Gastrocnemius medialis (tissue), 4 donors: ENCODE results near the gene LIMCH1. TPM values are rescaled to one million over a fixed set of nuclear protein-coding genes. Genes with fewer than 3 reads are reported as not detected.

ENCODE experiments used
- ATAC-seq, 2 donors: fragments of 150-250 bp; one replicate each; pipeline ENCODE4 v1.9.1; 2016
- DNase-seq, 2 donors: peaks; one replicate each; pipeline ENCODE4 v3.0.0-alpha.2; 2019
- H3K27ac ChIP-seq, 4 donors: fragments of 200-600 bp; sonication (generic); 1 replicate in 1 of 4; 2 replicates in 3 of 4; pipeline ENCODE4 v1.5.1; 2016 to 2018; ENCODE audit warnings: mild to moderate bottlenecking in 2 of 4, moderate library complexity in 1 of 4
- H3K27me3 ChIP-seq, 3 donors: fragments of 200-600 bp; sonication (generic) in 2 of 3; 1 replicate in 1 of 3; 2 replicates in 2 of 3; pipeline versions ENCODE4 v1.5.1 to v1.6.0; 2016 to 2019; ENCODE audit warnings: mild to moderate bottlenecking in 1 of 3, moderate library complexity in 1 of 3
- H3K36me3 ChIP-seq, 2 donors: fragments of 200-600 bp; sonication (generic) in 1 of 2; one replicate each; pipeline ENCODE4 v1.5.1; 2017 to 2018
- H3K4me1 ChIP-seq, 2 donors: fragments of 200-600 bp; sonication (generic) in 1 of 2; one replicate each; pipeline ENCODE4 v1.5.1; 2016 to 2017; ENCODE audit warnings: mild to moderate bottlenecking in 2 of 2
- H3K4me3 ChIP-seq, 4 donors: fragments of 200-600 bp; sonication (generic) in 3 of 4; 1 replicate in 1 of 4; 2 replicates in 3 of 4; pipeline ENCODE4 v1.5.1; 2016 to 2019; ENCODE audit warnings: mild to moderate bottlenecking in 2 of 4
- H3K9me3 ChIP-seq, 3 donors: fragments of 200-600 bp; sonication (generic) in 2 of 3; 1 replicate in 1 of 3; 2 replicates in 2 of 3; pipeline ENCODE4 v1.5.1; 2016 to 2019
- CTCF ChIP-seq, 5 experiments: fragments of 450-650 bp in 3 of 5; fragments of 200-600 bp in 2 of 5; sonication (generic) in 2 of 5; IDR thresholded peaks in 4 of 5; conservative IDR thresholded peaks in 1 of 5; 1 replicate in 4 of 5; 2 replicates in 1 of 5; pipeline ENCODE4 v1.5.1; 2016 to 2019; ENCODE audit warnings: antibody characterized with exemption in 5 of 5, mild to moderate bottlenecking in 3 of 5, moderate library complexity in 3 of 5
- POLR2A ChIP-seq, 2 donors: fragments of 450-650 bp; IDR thresholded peaks; one replicate each; pipeline ENCODE4 v1.6.1; 2017; ENCODE audit warnings: antibody characterized with exemption in 2 of 2, mild to moderate bottlenecking in 2 of 2, moderate library complexity in 2 of 2
- in situ Hi-C, 4 donors: fragments of 200-750 bp; cut with MboI; loops; one replicate each; pipeline versions ENCODE4 v1.15.0 to v1.8.0; 2017; ENCODE audit warnings: low sequenced_read_pairs in 4 of 4
- intact Hi-C: fragments of 100-400 bp; cut with DNase I; formaldehyde crosslinking; loops from one replicate; pipeline ENCODE4 v1.15.1; 2023; ENCODE audit warnings: low total_unique reads
- total RNA-seq, 4 donors: library from RNA; depleted of rRNA; stranded (reverse); fragments of >200 nt; gene quantifications; one replicate each; pipeline versions ENCODE4 v1.1.0 to v1.2.3, GENCODE V29; 2016

The LIMCH1 gene
- total RNA-seq, 4 donors from 2014 or later = 36.2 to 71.4 (median 52.1) TPM

- TF ChIP-seq POLR2A (IDR thresholded peaks at IDR 0.05) (no peak), CTCF (IDR thresholded peaks at IDR 0.05 in 4 of 5, conservative IDR thresholded peaks at IDR 0.05 in 1 of 5) (no peak)
- peak in 1 of 2 donors; percentile 31 for ATAC-seq
- intact Hi-C loops = no loop called here
Measured at GRCh38 chr4:41580007-41580406, 42.0 kb downstream of the LIMCH1 start.

GRCh38 chr4:41586675-41587225, 48.8 kb downstream of the LIMCH1 start:
- H3K27me3 ChIP-seq = no peaks in the 10 kb centered on the region
- H3K27ac ChIP-seq = no peak overlapping the region
- peaks cover 33 to 49% of the 10 kb centered on the region in 2 donors for H3K4me1 ChIP-seq
- no peaks in the 10 kb centered on the region for H3K36me3 ChIP-seq
- in situ Hi-C loops (no loop called here), intact Hi-C loops (loop anchor here (5.0 kb wide), 1 partner anchor 119 kb away; no protein-coding TSS in a partner anchor)
- H3K4me3 ChIP-seq = no peak overlapping the region
- DNase-seq = no peak
- no peaks in the 10 kb centered on the region for H3K9me3 ChIP-seq
- no peak for TF ChIP-seq CTCF (IDR thresholded peaks at IDR 0.05 in 4 of 5, conservative IDR thresholded peaks at IDR 0.05 in 1 of 5)
- TF ChIP-seq POLR2A (IDR thresholded peaks at IDR 0.05) = no peak
- ATAC-seq = no peak

More at GRCh38 chr4:41580007-41580406, 42.0 kb downstream of the LIMCH1 start:
- no peak overlapping the region for H3K4me3 ChIP-seq
- peak overlapping the region; percentile 65 to 78 (median 66) for H3K27ac ChIP-seq
- DNase-seq = no peak
- no peaks in the 10 kb centered on the region for H3K27me3 ChIP-seq
- H3K36me3 ChIP-seq = no peaks in the 10 kb centered on the region
- peaks cover 30 to 47% of the 10 kb centered on the region in 2 donors for H3K4me1 ChIP-seq
- no peaks in the 10 kb centered on the region for H3K9me3 ChIP-seq
- in situ Hi-C loops = no loop called here

- H3K27me3 ChIP-seq = no peaks in the 10 kb centered on the region
- peaks cover 33 to 49% of the 10 kb centered on the region in 2 donors for H3K4me1 ChIP-seq
- intact Hi-C loops (loop anchor here (5.0 kb wide), 1 partner anchor 120 kb away; no protein-coding TSS in a partner anchor), in situ Hi-C loops (no loop called here)
- H3K27ac ChIP-seq = no peak overlapping the region
- TF ChIP-seq CTCF (IDR thresholded peaks at IDR 0.05 in 4 of 5, conservative IDR thresholded peaks at IDR 0.05 in 1 of 5) (no peak), POLR2A (IDR thresholded peaks at IDR 0.05) (no peak)
- ATAC-seq (no peak), DNase-seq (no peak)
- H3K36me3 ChIP-seq = no peaks in the 10 kb centered on the region
- no peaks in the 10 kb centered on the region for H3K9me3 ChIP-seq
- H3K4me3 ChIP-seq = no peak overlapping the region
Measured at GRCh38 chr4:41587286-41587685, 49.3 kb downstream of the LIMCH1 start.

GRCh38 chr4:41590591-41590990, 52.6 kb downstream of the LIMCH1 start:
- ATAC-seq (peak; percentile 32 to 34), DNase-seq (no peak)
- peaks cover 35 to 56% of the 10 kb centered on the region in 2 donors for H3K4me1 ChIP-seq
- no peaks in the 10 kb centered on the region for H3K27me3 ChIP-seq
- in situ Hi-C loops (no loop called here), intact Hi-C loops (no loop called here)
- no peaks in the 10 kb centered on the region for H3K9me3 ChIP-seq
- peak overlapping the region; percentile 3 to 62 (median 51) for H3K27ac ChIP-seq
- no peak for TF ChIP-seq POLR2A (IDR thresholded peaks at IDR 0.05)
- TF ChIP-seq CTCF (IDR thresholded peaks at IDR 0.05 in 4 of 5, conservative IDR thresholded peaks at IDR 0.05 in 1 of 5) = no peak
- H3K4me3 ChIP-seq = no peak overlapping the region
- H3K36me3 ChIP-seq = no peaks in the 10 kb centered on the region
